ENCODE measurements around the gene TRIM47.

Gene TRIM47

GRCh38 chr17:75910699-75911098, 32.3 kb upstream of the TRIM47 start:
- no peaks in the 10 kb centered on the region for H3K27me3 ChIP-seq (ENCODE audit: insufficient read depth, low read length)
- no peak overlapping the region for H2AFZ ChIP-seq (ENCODE audit: low read length)
- TF ChIP-seq EZH2 (IDR thresholded peaks at IDR 0.05; ENCODE audit: borderline replicate concordance, low read length) (no peak), CTCF (IDR thresholded peaks at IDR 0.05; ENCODE audit: low read length) (no peak)
- H3K36me3 ChIP-seq (ENCODE audit: insufficient read depth, low read length), result peaks cover 6% of the 10 kb centered on the region
- H3K27ac ChIP-seq (ENCODE audit: low read depth, low read length, poor library complexity, severe bottlenecking), result peak overlapping the region; percentile 96
- peak overlapping the region; percentile 47; the same call in 1 of the 2 replicates for H3K9ac ChIP-seq (ENCODE audit: low read length)
- H3K4me2 ChIP-seq (ENCODE audit: low read length), result peak overlapping the region; percentile 56; the same call in 1 of the 2 replicates
- H3K9me2 ChIP-seq (ENCODE audit: low read depth, low read length), result no peaks in the 10 kb centered on the region
- peak overlapping the region; percentile 33 for H3K4me3 ChIP-seq (ENCODE audit: low read depth, low read length, poor library complexity, severe bottlenecking)
- no peaks in the 10 kb centered on the region for H3K79me2 ChIP-seq (ENCODE audit: insufficient read depth, low read length)
- peaks cover 58% of the 10 kb centered on the region for H3K4me1 ChIP-seq (ENCODE audit: insufficient read depth, low read length, severe bottlenecking)
- no peaks in the 10 kb centered on the region for H4K20me1 ChIP-seq (ENCODE audit: insufficient read depth, low read length)
- 0 out of 2 replicates have a peak, but pooled peaks cover 8% of the 10 kb centered on the region for H3F3A ChIP-seq (ENCODE audit: insufficient read depth, low read length)
- H3K9me3 ChIP-seq (ENCODE audit: low read length), result no peaks in the 10 kb centered on the region

- no peaks in the 10 kb centered on the region for H3K79me2 ChIP-seq (ENCODE audit: insufficient read depth, low read length)
- peak overlapping the region; percentile 33 for H3K4me3 ChIP-seq (ENCODE audit: low read depth, low read length, poor library complexity, severe bottlenecking)
- H3K9ac ChIP-seq (ENCODE audit: low read length), result peak overlapping the region; percentile 47; the same call in 1 of the 2 replicates
- peaks cover 61% of the 10 kb centered on the region for H3K4me1 ChIP-seq (ENCODE audit: insufficient read depth, low read length, severe bottlenecking)
- no peak overlapping the region for H2AFZ ChIP-seq (ENCODE audit: low read length)
- no peaks in the 10 kb centered on the region for H4K20me1 ChIP-seq (ENCODE audit: insufficient read depth, low read length)
- no peaks in the 10 kb centered on the region for H3K27me3 ChIP-seq (ENCODE audit: insufficient read depth, low read length)
- H3K9me3 ChIP-seq (ENCODE audit: low read length), result no peaks in the 10 kb centered on the region
- H3K36me3 ChIP-seq (ENCODE audit: insufficient read depth, low read length), result peaks cover 6% of the 10 kb centered on the region
- no peaks in the 10 kb centered on the region for H3K9me2 ChIP-seq (ENCODE audit: low read depth, low read length)
- no peak for TF ChIP-seq CTCF (IDR thresholded peaks at IDR 0.05; ENCODE audit: low read length)
- no peak for TF ChIP-seq EZH2 (IDR thresholded peaks at IDR 0.05; ENCODE audit: borderline replicate concordance, low read length)
- H3K27ac ChIP-seq (ENCODE audit: low read depth, low read length, poor library complexity, severe bottlenecking), result peak overlapping the region; percentile 96
- H3F3A ChIP-seq (ENCODE audit: insufficient read depth, low read length), result 0 out of 2 replicates have a peak, but pooled peaks cover 8% of the 10 kb centered on the region
- peak overlapping the region; percentile 56 for H3K4me2 ChIP-seq (ENCODE audit: low read length)
Measured at GRCh38 chr17:75909812-75910274, 31.5 kb upstream of the TRIM47 start.

- Histone ChIP-seq H4K20me1 (ENCODE audit: insufficient read depth, low read length) (no peaks in the 10 kb centered on the region), H3K36me3 (ENCODE audit: insufficient read depth, low read length) (peaks cover 6% of the 10 kb centered on the region), H3K27ac (ENCODE audit: low read depth, low read length, poor library complexity, severe bottlenecking) (peak overlapping the region; percentile 96), H3K4me3 (ENCODE audit: low read depth, low read length, poor library complexity, severe bottlenecking) (peak overlapping the region; percentile 33), H3K79me2 (ENCODE audit: insufficient read depth, low read length) (peaks cover under 1% of the 10 kb centered on the region; the same call in 1 of the 2 replicates), H3F3A (ENCODE audit: insufficient read depth, low read length) (0 out of 2 replicates have a peak, but pooled peaks cover 8% of the 10 kb centered on the region), H3K9me3 (ENCODE audit: low read length) (no peaks in the 10 kb centered on the region), H3K4me1 (ENCODE audit: insufficient read depth, low read length, severe bottlenecking) (peaks cover 62% of the 10 kb centered on the region), H2AFZ (ENCODE audit: low read length) (no peak overlapping the region), H3K4me2 (ENCODE audit: low read length) (peak overlapping the region; percentile 56), H3K27me3 (ENCODE audit: insufficient read depth, low read length) (no peaks in the 10 kb centered on the region), H3K9ac (ENCODE audit: low read length) (peak overlapping the region; percentile 29; the same call in 1 of the 2 replicates), H3K9me2 (ENCODE audit: low read depth, low read length) (no peaks in the 10 kb centered on the region)
- TF ChIP-seq CTCF (IDR thresholded peaks at IDR 0.05; ENCODE audit: low read length) (no peak), EZH2 (IDR thresholded peaks at IDR 0.05; ENCODE audit: borderline replicate concordance, low read length) (no peak)
Measured at GRCh38 chr17:75909051-75909811, 30.9 kb upstream of the TRIM47 start.
